Progenitor cell of endocrine pancreas (in vitro differentiated cells): ENCODE data around the gene COL2A1. TPM values are rescaled to one million over a fixed set of nuclear protein-coding genes. Genes with fewer than 3 reads are reported as not detected.

Experiments
- DNase-seq: peaks from one replicate; pipeline ENCODE4 v3.0.0; 2021; ENCODE audit warnings: low spot score; ENCODE audit not compliant: unreplicated experiment
- H3K27ac Mint-ChIP-seq: 2 replicates; pipeline ENCODE4 v1.8.0; 2021; ENCODE audit warnings: mild to moderate bottlenecking, moderate library complexity, mixed read lengths
- H3K27me3 Mint-ChIP-seq: 2 replicates; pipeline ENCODE4 v1.8.0; 2021; ENCODE audit warnings: mixed read lengths
- H3K36me3 Mint-ChIP-seq: 2 replicates; pipeline ENCODE4 v1.8.0; 2022; ENCODE audit warnings: mixed read lengths; ENCODE audit not compliant: insufficient read depth
- H3K4me1 Mint-ChIP-seq: 2 replicates; pipeline ENCODE4 v1.8.0; 2021; ENCODE audit warnings: low read depth, mixed read lengths
- H3K4me3 Mint-ChIP-seq: 2 replicates; pipeline ENCODE4 v1.8.0; 2021; ENCODE audit warnings: low read depth, mild to moderate bottlenecking, moderate library complexity, mixed read lengths
- H3K9me3 Mint-ChIP-seq: 2 replicates; pipeline ENCODE4 v1.8.0; 2021; ENCODE audit warnings: low read depth, mixed read lengths
- CTCF ChIP-seq: fragments of 200-600 bp; sonication (generic); IDR thresholded peaks from one replicate; pipeline ENCODE4 v1.5.0; 2021; ENCODE audit warnings: antibody characterized with exemption, mild to moderate bottlenecking; ENCODE audit not compliant: unreplicated experiment
- total RNA-seq: library from RNA; stranded (reverse); gene quantifications from 2 replicates; pipeline ENCODE4 v1.2.1, GENCODE V29; 2021

The COL2A1 gene
- total RNA-seq, 1 donor from 2014 or later, result 424 TPM

- peaks cover 4% of the 10 kb centered on the region for H3K36me3 Mint-ChIP-seq
- H3K27me3 Mint-ChIP-seq, result no peaks in the 10 kb centered on the region
- H3K4me1 Mint-ChIP-seq, result peaks cover 36% of the 10 kb centered on the region
- H3K4me3 Mint-ChIP-seq, result no peak overlapping the region
- TF ChIP-seq CTCF, result no peak
- no peak overlapping the region for H3K27ac Mint-ChIP-seq
- no peak for DNase-seq
- no peaks in the 10 kb centered on the region for H3K9me3 Mint-ChIP-seq
Measured at GRCh38 chr12:48040354-48040753, 36.1 kb upstream of the COL2A1 start.

DNA sequence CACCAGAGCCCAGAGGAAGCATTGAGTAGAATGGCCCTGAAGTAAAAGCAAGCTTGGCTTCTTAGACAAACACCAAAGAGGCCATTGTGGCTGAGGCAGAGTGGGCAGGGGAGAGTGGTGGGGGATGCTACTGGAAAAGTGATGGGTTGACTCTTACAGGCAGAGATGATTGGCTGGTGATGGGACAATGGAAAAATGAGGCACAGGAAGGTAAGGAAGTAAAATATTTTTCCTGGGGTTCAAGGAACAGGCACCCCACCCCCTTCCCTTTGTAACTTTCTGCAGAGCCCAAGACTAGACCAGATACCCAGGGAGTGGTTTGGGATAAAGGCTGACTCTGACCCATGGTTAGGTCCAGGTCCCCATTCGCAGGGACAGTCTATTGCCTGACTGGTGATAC is 34.9 kb upstream of the COL2A1 start:
- Mint-ChIP-seq H3K36me3 (peaks cover 3% of the 10 kb centered on the region), H3K4me1 (peaks cover 44% of the 10 kb centered on the region), H3K27ac (peak overlapping the region; percentile 59), H3K9me3 (no peaks in the 10 kb centered on the region), H3K4me3 (no peak overlapping the region), H3K27me3 (no peaks in the 10 kb centered on the region)
- DNase-seq, result no peak
- no peak for TF ChIP-seq CTCF

GRCh38 chr12:48038085-48038484 is 33.8 kb upstream of the COL2A1 start:
- no peak for TF ChIP-seq CTCF
- H3K27me3 Mint-ChIP-seq, result no peaks in the 10 kb centered on the region
- no peaks in the 10 kb centered on the region for H3K36me3 Mint-ChIP-seq
- H3K27ac Mint-ChIP-seq, result peak overlapping the region; percentile 81
- no peaks in the 10 kb centered on the region for H3K9me3 Mint-ChIP-seq
- DNase-seq, result no peak
- peaks cover 47% of the 10 kb centered on the region for H3K4me1 Mint-ChIP-seq
- no peak overlapping the region for H3K4me3 Mint-ChIP-seq

DNA sequence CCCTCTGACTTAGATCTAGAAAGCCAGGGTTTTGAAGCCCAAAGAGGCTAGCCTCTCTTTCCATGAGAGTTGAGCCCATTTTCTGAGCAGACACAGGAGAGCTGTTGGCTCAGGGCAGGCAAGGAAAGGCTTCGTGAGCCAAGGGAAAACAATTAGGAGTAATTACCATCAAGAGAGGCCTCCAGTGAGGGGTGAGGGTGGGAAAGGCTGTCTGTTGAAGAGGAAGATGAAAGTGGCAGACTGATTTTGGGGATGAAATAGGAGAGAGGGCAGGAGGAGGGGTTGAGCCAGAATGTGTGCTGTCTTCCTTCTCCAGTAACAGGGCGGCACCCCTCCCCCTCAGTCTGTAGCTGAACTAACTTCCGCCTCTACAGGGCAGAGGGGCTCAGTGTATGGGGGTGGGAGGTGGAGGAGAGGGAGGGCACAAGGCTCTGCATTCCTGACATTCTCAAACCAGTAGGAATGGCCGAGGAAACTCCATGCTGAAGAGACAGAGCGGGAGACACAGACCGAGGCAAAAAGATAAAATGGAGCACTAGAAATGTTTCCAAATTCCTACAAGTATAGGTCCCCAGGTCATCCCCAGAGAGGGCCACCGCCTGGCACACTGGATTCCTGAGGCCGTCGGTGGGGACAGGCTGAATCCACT is 33.1 kb upstream of the COL2A1 start:
- DNase-seq, result peak; percentile 58
- no peak for TF ChIP-seq CTCF
- Mint-ChIP-seq H3K27ac (peak overlapping the region; percentile 81), H3K4me1 (peaks cover 47% of the 10 kb centered on the region), H3K9me3 (no peaks in the 10 kb centered on the region), H3K36me3 (no peaks in the 10 kb centered on the region), H3K27me3 (no peaks in the 10 kb centered on the region), H3K4me3 (peak overlapping the region; percentile 37)

GRCh38 chr12:48036818-48037217 is 32.5 kb upstream of the COL2A1 start:
- Mint-ChIP-seq H3K27me3 (no peaks in the 10 kb centered on the region), H3K4me3 (no peak overlapping the region), H3K36me3 (no peaks in the 10 kb centered on the region), H3K27ac (peak overlapping the region; percentile 81), H3K4me1 (peaks cover 47% of the 10 kb centered on the region), H3K9me3 (no peaks in the 10 kb centered on the region)
- TF ChIP-seq CTCF, result no peak
- DNase-seq, result no peak
